Measurements from ENCODE around the gene MSRB1. TPM values are rescaled to one million over a fixed set of nuclear protein-coding genes. Genes with fewer than 3 reads are reported as not detected.

MSRB1 gene
- total RNA-seq, 1 experiment from 2014 or later: 5.8 TPM

GRCh38 chr16:1945559-1946391, 2.8 kb upstream of the MSRB1 start:
- Mint-ChIP-seq H3K36me3 (ENCODE audit: insufficient read depth, unreplicated experiment) (no peaks in the 10 kb centered on the region), H3K27ac (ENCODE audit: low read depth, unreplicated experiment) (no peak overlapping the region), H3K27me3 (ENCODE audit: insufficient read depth, unreplicated experiment) (no peaks in the 10 kb centered on the region), H3K9me3 (ENCODE audit: unreplicated experiment) (no peaks in the 10 kb centered on the region), H3K4me3 (ENCODE audit: unreplicated experiment) (no peak overlapping the region), H3K4me1 (ENCODE audit: insufficient read depth, unreplicated experiment) (peaks cover 5% of the 10 kb centered on the region)
- no peak for TF ChIP-seq CTCF (IDR thresholded peaks at IDR 0.05; ENCODE audit: unreplicated experiment)
- POLR2A ChIA-PET: interaction anchor here (2.1 kb wide), 1 partner anchor 19 kb away, joined by 5 read pairs; the partner anchor contains the start of gene RPS2
- no TSS peak for BruUV-seq (replicated peaks)
- no peak for DNase-seq (ENCODE audit: unreplicated experiment)
- CTCF ChIA-PET: interaction anchor here (1.0 kb wide), 1 partner anchor 80 kb away, joined by 3 read pairs; no protein-coding TSS in a partner anchor
- intact Hi-C loops (cut with micrococcal nuclease): no loop called here

- Mint-ChIP-seq H3K4me3 (ENCODE audit: unreplicated experiment) (peak overlapping the region; percentile 16), H3K27me3 (ENCODE audit: insufficient read depth, unreplicated experiment) (no peaks in the 10 kb centered on the region), H3K27ac (ENCODE audit: low read depth, unreplicated experiment) (no peak overlapping the region), H3K9me3 (ENCODE audit: unreplicated experiment) (no peaks in the 10 kb centered on the region), H3K4me1 (ENCODE audit: insufficient read depth, unreplicated experiment) (peaks cover 5% of the 10 kb centered on the region), H3K36me3 (ENCODE audit: insufficient read depth, unreplicated experiment) (peaks cover 8% of the 10 kb centered on the region)
- TF ChIP-seq CTCF (IDR thresholded peaks at IDR 0.05; ENCODE audit: unreplicated experiment): no peak
- no peak for DNase-seq (ENCODE audit: unreplicated experiment)
- POLR2A ChIA-PET: interaction anchor here (2.1 to 2.8 kb wide), 3 partner anchors 16 to 20 kb away, joined by 5 to 33 read pairs (median 12); partner anchors contain the start of genes NDUFB10 and RPS2
- intact Hi-C loops (cut with micrococcal nuclease): no loop called here
- CTCF ChIA-PET: no interaction called here
- no TSS peak for BruUV-seq (replicated peaks)
These were observed 1.7 kb upstream of the MSRB1 start for GRCh38 chr16:1944612-1945199.

DNA sequence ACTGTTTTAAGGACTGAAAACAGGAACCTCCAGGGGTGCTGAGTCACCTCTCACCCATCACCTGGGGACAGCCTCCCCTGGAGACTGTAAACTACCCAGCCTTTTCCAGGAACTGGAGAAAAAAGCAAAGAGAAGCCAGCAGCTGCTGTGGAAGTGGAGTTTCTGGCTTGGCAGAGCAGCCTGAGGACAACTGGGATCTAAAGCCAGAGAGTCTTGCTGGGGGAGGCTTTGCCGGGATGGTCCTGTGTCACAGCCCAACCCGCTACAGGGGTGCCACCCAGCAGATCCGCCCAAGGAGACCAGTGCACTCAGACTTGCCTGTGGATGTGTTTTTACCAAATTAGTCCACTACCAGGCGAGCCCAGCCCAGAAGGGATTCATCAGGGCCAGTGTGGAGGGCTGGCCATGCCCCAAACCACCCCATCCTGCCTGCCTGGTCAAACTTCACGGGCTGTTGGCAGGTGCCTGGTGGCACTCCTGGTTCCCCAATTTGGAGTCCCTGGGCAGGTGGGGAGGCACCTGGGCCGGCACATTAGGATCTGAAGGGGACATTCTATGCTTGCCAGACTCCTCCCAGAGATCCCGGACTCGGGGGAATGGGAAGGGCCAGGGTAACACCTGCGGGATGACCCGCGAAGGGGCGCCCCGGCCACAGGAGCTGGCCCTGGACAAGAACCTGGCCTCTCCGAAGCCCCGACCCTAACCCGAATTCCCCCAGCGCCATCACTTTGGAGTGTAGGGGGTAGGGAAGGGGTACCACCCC, 771 bp downstream of the MSRB1 start:
- ChIA-PET CTCF (interaction anchor here (0.5 to 1.8 kb wide), 6 partner anchors 9 to 198 kb away, joined by 3 to 8 read pairs (median 4); no protein-coding TSS in a partner anchor), POLR2A (interaction anchor here (0.8 to 2.8 kb wide), 6 partner anchors 10 to 213 kb away, joined by 3 to 33 read pairs (median 10); partner anchors contain the start of genes NDUFB10, RPS2 and TRAF7)
- H3K36me3 Mint-ChIP-seq (ENCODE audit: insufficient read depth, unreplicated experiment): peaks cover 18% of the 10 kb centered on the region
- peak overlapping the region; percentile 87 for H3K4me3 Mint-ChIP-seq (ENCODE audit: unreplicated experiment)
- H3K27me3 Mint-ChIP-seq (ENCODE audit: insufficient read depth, unreplicated experiment): no peaks in the 10 kb centered on the region
- H3K4me1 Mint-ChIP-seq (ENCODE audit: insufficient read depth, unreplicated experiment): peaks cover 5% of the 10 kb centered on the region
- DNase-seq (ENCODE audit: unreplicated experiment): peak; percentile 66
- intact Hi-C loops (cut with micrococcal nuclease): no loop called here
- no peaks in the 10 kb centered on the region for H3K9me3 Mint-ChIP-seq (ENCODE audit: unreplicated experiment)
- no peak for TF ChIP-seq CTCF (IDR thresholded peaks at IDR 0.05; ENCODE audit: unreplicated experiment)
- no TSS peak for BruUV-seq (replicated peaks)
- H3K27ac Mint-ChIP-seq (ENCODE audit: low read depth, unreplicated experiment): peak overlapping the region; percentile 42
